HFF-Myc (cell line): ENCODE measurements around the gene ALG1L2.
"Not testable (repeated sequence)": the region's sequence is repeated elsewhere in the genome, so short reads cannot be mapped to it uniquely, and the experiment has no call there.

Experiments used
- DNase-seq: peaks from one replicate; pipeline ENCODE4 v3.0.0-alpha.2; 2011; ENCODE audit warnings: low read depth; ENCODE audit errors: extremely low read depth
- H3K4me3 ChIP-seq: replicated peaks from 2 replicates; pipeline ENCODE4 v1.5.1; 2011; ENCODE audit warnings: low read depth, mild to moderate bottlenecking, control low read depth, low read length
- TF ChIP-seq, protein P1 (sequence below): IDR thresholded peaks from 2 replicates; pipeline ENCODE4 v1.5.1; 2012; ENCODE audit warnings: mild to moderate bottlenecking, low read depth, low read length, control low read depth; ENCODE audit errors: missing control alignments

The ALG1L2 gene

DNA sequence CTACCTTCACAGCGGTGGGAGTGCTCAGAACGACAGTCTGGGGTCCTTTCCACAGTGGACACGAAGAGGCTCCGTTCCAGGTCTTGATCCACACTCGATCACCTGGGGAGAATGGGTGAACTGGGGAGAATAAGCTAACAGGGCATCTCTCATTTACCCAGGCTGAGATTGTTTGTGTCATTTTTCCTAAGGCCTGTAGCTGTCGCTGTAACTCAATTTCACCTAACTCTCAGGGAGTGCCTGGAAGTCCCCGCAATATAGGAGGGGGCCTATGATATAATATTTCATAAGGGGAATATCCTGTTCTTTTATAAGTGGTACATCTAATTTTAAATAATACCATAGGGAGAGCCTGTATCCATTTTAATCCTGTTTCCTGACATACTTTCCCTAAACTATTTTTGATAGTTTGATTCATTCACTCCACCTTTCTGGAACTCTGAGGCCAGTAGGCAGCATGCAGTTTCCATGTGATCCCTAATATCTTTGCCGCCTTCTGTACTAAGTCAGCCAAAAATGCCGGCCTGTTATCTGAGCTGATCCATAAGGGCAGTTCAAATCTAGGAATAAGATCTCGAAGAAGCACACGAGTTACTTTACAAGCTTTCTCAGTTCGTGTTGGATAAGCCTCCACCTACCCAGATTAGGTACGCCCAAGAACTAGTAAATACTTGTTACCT lies 62.2 kb downstream of the ALG1L2 start:
- TF ChIP-seq, protein P1, sequence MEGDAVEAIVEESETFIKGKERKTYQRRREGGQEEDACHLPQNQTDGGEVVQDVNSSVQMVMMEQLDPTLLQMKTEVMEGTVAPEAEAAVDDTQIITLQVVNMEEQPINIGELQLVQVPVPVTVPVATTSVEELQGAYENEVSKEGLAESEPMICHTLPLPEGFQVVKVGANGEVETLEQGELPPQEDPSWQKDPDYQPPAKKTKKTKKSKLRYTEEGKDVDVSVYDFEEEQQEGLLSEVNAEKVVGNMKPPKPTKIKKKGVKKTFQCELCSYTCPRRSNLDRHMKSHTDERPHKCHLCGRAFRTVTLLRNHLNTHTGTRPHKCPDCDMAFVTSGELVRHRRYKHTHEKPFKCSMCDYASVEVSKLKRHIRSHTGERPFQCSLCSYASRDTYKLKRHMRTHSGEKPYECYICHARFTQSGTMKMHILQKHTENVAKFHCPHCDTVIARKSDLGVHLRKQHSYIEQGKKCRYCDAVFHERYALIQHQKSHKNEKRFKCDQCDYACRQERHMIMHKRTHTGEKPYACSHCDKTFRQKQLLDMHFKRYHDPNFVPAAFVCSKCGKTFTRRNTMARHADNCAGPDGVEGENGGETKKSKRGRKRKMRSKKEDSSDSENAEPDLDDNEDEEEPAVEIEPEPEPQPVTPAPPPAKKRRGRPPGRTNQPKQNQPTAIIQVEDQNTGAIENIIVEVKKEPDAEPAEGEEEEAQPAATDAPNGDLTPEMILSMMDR, result peak; percentile 21
- not testable (repeated sequence) for DNase-seq, H3K4me3 ChIP-seq

DNA sequence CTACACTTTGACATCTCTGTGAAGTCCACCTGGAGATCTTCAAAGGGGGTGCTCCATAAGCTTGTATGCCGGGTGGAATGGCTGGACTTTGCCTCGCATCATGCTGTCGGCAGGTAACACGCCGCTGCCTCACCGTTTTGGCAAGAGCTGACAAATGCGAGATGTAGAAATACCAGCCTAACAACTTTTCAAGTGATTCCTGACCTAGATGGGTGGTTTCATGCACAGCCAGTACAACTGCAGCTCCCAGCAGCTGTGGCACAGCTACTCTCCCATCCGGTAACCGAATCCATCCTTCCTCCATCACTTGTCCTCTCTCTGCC lies 62.7 kb downstream of the ALG1L2 start:
- not testable (repeated sequence) for DNase-seq, H3K4me3 ChIP-seq

DNA sequence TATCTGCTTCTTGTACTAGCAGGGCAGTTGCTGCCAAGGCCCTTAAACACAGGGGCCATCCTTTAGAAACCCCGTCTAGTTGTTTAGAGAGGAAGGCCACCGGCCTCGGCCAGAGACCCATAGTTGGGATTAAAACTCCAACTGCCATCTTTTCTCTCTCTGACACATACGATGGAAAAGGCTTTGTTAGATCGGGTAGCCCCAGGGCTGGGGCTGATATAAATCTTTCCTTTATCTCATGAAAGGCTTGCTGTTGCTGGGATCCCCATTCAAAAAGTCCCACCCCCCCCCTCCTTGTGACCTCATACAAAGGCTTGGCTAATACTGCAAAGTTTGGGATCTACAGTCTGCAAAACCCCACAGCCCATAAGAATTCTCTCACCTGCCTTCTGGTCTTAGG lies 63.8 kb downstream of the ALG1L2 start:
- not testable (repeated sequence) for H3K4me3 ChIP-seq, DNase-seq

DNA sequence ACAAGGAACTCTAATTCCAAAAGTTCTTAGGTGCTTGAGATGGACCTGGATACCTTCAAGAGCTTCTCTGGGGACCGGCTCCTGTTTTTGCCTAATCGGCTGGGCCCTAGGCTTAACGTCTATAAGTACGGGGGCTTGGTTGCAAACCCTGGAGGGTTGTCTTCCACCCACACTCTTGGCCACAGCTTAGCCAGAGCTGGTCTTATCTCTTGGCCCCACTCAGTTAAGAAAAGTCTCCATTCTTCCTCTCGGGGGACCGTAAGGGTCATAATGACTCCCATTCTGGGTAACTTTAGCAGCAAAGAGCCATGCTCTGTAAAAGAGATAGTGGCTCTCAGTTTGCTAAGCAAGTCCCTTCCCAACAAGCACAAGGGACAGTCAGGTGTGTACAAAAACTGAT lies 64.8 kb downstream of the ALG1L2 start:
- not testable (repeated sequence) for H3K4me3 ChIP-seq, DNase-seq
